GM21515 (cell line): ENCODE results near the gene CDK6.
"Not testable (repeated sequence)": the region's sequence is repeated elsewhere in the genome, so short reads cannot be mapped to it uniquely, and the experiment has no call there.

ENCODE experiments used
- ATAC-seq: cut with Tn5 transposase; IDR thresholded peaks from one replicate; pipeline ENCODE4 v1.9.1; 2021; ENCODE audit not compliant: unreplicated experiment

The CDK6 gene

DNA sequence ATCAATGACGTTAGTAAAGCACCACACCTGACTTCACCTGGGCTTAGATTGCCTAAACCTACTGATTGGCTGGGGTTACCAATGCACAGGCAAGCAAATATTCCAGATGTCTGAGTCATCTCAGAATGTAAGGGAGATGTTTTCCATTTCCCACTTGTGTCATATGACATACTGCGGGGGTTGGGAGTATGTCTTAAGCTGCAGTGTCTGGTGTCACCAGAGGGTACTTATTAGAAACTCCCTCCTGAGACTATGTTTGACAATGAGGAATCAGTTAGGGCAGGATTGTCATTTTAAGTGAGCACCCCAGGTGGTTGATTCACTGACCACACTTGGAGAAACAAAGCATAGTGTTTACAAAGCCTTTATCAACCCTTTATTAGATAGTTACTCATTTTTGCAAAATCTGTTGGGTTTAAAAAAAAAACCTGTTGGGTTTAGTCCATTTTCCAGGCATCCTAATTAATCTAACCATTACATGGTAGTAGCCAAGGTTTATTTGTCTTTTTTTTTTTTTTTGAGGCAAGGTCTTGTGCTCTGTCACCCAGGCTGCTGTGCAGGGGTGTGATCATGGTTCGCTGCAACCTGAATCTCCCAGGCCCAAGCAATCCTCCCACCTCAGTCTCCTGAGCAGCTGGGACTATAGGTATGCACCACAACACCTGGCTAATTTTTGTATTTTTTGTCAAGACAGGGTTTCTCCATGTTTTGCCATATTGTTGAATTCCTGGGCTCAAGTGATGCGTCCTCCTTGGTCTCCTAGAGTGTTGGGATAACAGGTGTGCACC is 72.5 kb downstream of the CDK6 start:
- no peak for ATAC-seq

DNA sequence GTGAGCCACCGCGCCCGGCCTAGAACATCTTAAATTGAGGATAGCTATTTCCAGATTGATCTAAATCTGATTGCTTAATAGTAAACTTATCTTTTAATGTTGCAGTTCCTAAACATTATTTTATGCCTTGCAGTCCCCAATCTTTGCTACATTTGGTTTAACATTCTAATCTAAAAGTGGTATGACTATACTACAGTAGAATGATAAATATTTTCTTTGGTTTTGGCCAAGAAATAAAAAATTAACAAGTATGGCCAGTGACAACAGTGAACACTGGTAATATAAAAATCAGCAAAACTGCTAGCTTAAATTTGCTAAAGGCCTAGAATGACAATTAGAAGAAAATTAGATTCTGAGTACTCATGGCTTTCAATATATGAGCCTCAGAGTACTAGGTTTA is 73.5 kb downstream of the CDK6 start:
- no peak for ATAC-seq

DNA sequence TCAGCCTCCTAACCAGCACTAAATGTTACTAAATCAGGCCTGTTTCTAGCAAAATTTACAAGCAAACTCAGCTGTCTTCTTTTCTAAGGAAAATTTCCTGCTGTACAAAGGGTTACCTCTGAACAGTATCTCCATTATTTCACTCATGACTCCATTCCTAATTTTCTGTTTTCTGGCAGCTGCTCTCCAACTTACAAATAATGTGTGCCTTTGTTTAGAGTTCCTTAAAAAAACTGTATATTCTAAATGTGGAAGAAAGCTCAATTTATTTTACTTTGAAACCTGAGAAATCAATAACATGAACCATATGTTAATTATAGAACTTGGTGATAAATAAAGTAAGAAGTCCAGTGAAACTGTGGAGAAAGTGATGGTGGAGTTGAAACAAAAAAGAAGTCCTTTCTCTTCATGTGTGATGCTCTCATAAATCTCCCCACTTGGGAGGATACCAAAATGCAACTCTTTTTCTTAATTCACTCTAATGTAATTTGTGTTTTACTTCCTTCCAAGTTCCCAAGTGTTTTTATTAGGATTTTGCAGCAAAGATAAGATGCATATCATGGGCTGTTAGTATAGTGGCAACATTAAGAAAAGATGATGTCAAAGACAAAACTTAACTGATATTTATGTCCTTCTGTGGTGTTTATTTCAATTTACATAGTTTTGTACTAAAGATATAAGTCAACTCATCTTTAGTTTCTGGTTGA is 74.8 kb downstream of the CDK6 start:
- no peak for ATAC-seq

DNA sequence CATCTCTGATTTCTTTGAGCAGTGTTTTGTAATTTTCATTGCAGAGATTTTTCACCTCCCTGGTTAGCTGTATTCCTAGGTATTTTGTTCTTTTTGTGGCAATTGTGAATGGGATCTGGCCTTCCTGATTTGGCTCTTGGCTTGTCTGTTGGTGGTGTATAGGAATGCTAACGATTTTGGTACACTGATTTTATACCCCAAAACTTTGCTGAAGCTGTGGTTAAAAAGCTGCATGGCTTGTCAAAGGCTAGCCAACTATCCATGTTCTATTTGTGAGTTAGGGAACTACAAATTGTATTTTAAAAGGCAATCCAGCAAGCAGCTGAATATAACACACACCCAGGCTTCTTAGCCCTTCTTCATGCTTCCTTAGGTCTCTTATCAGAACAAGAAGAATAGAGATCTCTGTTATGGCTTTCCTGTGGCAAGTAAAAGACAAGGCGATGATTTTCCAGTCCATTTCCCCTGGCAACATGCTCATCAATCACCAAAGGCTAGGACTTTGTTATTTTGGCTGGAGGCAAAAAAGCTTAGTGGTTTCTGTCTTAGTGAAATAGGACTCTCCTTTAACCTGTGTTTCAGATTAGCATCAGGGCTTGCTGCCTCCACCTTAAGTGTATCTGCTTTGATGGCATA is 77.5 kb downstream of the CDK6 start:
- ATAC-seq, result no peak

DNA sequence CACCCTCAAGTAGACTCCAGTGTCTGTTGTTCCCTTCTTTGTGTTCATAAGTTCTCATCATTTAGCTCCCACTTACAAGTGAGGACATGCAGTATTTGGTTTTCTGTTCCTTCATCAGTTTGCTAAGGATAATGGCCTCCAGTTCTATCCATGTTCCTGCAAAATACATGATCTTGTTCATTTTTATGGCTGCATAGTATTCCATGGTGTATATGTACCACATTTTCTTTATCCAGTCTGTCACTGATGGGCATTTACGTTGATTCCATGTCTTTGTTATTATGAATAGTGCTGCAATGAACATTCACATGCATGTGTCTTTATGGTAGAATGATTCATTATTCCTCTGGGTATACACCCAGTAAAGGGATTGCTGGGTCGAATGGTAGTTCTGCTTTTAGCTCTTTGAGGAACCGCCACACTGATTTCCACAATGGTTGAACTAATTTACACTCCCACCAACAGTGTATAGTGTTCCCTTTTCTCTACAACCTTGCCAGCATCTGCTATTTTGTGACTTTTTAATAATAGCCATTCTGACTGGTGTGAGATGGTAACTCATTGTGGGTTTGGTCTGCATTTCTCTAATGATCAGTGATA is 79.0 kb downstream of the CDK6 start:
- ATAC-seq, result not testable (repeated sequence)

DNA sequence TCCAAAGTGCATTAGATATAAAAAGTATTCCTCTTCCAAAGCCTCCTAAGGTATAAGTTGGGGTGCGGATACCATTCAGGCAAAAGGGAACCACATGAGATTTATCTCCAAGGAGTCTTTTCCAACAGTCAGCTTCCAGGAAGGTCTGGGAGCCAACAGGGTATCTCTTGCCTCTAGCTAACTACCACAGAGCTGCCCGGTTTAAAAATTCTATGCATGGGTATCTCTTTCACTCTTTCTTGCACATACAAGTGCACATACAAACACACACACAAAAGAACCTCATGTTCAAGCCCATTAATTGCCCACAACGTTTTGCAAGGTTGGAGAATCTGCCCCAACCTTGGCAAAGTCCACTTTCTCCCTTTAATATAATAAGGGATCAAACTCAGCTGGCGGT is 80.7 kb downstream of the CDK6 start:
- ATAC-seq, result no peak

DNA sequence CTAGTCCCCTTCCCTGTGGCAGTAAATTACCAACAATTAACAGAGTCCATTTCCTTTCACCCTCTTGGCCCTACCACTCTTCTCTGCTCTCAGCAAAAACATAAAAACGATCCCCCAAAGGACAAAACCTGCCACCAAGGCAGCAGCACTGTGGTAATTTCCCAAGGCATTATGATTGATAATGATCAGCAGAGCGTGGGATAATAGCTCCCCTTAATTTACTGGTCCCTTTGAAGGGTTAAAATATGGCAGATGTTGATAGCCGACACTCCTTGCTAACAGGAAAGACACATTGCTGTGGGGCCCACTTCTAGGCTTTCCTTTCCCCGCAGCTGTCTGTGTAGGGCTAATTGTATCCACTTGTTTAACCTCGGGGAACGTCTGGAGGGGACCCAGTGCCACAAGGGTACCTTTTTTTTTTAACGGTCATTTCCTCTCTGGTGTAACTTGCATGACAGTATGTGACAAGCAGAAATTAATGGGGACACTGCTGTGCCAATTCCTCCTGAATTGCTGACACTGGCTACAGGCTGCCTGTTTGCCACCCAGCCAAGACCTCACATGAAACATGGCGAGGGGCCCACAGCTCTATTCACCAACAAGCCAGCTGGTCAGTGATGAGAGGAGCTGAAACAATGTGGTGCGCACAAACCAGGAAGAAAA is 81.3 kb downstream of the CDK6 start:
- ATAC-seq, result no peak

DNA sequence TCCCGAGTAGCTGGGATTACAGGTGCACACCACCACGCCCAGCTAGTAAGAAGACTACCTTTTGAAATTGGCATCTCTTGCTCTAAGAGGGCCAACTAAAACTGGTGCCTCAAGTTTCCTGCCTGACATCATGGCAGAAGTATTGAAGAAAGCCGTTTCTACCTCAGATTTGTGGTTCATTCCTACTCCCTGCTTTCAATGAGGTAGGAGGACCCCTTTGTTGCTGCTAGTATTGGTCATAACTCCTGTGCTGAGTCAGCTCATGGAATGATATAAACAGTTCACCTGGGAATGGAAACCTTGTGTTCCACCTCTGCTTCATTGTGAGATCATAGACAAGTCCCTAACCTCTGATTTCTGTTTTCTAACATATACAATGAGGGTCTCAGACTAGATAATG is 82.8 kb downstream of the CDK6 start:
- ATAC-seq, result no peak

DNA sequence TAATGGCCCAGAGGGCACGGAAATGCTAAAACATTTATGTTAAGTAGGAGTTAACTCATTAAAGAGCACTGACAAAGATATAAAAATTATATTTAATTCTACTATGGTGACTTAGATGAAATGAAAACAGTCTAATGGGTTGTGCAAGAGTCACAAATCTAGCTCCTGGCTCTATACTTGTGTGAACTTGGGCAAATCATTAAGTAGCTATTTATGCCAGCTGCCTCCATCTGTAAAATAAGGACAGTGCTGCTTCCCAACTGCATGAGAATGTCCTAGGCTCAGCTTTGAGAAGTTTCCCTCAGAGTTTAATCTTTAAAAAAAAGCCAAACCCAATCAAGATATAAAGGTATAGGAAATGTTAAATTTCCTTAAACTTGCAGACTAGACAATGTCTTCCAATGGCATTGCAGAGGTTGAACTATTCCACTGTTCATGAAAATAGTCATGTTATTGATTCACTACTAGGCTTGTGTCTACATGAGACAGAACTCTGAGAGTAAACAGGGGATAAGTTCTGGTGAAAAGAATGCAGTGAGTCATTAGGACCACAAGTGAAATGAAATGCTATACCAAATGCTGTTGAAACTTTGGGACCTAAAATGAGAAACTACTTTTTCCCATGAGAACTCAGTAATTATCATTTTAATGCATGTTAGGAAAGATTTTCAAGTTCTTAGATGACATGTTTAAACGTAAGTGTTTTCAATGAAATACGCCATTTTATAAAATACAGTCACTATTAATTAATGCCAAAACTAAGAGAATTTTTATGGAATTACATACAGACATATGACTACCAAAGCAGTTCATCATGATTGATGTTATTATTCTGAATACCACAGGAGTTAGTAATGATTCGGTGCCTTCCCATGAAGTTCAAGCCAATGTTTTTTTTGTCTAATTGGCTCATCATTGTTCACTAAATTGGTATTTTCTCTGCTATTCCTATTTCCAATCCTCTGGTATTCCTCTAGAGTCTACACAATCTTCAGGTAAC is 84.2 kb downstream of the CDK6 start:
- no peak for ATAC-seq

DNA sequence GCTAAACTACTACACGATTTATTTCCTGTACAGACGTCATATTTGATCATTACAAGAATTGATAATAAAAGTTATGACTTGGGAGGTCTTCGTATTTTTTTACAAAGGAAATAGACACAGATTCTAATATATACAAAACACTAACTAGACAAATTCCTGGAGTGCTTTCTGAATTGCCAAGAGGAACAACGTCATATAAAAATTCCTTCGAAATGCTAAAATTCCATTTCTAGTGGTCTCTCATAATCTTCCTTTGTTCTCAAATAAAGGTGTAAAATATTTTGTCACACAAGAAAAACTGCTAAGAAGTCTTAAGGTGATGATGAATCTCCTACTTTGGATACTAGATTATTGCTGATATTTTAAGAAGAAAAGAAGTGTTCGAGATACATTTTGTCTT is 85.4 kb downstream of the CDK6 start:
- no peak for ATAC-seq

DNA sequence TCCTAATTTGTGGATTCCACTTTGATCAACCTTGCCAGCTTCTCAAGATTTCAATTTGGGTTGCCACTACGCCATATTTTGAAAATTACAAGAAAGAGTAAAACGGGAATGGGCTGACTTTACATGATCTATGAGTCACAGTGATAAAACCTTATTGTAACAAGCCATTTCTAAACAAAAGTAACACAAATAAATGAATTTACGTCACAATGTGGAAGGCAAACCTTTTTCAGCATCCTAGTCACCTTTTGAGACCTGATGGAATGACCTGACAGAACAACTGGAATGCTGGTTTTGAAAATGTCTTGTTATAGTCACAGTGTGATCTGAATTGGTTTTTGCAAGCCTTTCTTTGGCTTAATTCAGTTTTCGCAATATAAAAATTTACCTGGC is 85.9 kb downstream of the CDK6 start:
- no peak for ATAC-seq

DNA sequence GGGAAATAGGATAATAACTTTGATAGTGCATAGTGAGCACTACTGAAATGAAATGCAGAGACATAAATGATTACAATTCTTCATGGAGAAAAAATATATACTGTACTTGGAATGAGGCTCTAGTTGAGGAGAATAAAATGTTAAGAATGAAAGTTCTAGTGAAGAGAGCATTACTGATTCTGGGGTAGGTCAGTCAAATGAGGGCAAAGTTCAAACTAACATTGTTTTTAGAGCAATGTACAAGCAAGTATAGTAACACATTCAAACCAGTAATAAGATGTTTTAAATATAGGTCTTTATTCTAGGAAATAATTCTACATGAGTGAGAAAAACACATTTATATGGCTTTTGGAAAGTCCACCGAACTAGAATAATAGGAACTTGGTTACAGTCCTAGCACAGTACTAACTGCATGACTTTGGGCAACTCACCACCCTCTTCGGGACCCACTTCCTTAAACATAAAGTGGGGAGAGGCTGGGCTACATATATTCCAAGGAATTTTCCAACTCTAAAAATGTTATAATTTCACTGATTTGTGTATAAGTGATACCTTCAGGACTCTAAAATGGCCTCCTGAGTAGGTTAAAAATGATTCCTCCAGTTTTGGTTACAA is 86.4 kb downstream of the CDK6 start:
- ATAC-seq, result no peak

DNA sequence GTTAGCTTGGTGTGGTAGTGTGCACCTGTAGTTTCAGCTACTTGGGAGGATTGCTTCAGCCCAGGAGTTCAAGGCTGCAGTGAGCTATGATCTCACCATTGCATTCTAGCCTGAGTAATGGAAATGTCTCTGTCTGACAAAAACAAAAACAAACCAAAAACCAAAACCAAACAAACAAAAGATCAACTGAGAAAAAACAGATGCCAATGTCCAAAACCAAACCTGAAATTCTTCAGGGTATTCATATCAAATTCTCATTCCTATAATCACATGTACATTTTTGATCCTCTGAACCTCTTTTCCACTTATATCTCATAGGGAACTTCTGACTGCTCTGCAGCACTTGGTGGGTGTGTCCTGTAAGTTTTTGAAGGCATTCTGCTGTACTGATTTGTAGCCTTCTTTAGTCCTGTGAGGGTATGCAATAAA is 87.0 kb downstream of the CDK6 start:
- no peak for ATAC-seq

DNA sequence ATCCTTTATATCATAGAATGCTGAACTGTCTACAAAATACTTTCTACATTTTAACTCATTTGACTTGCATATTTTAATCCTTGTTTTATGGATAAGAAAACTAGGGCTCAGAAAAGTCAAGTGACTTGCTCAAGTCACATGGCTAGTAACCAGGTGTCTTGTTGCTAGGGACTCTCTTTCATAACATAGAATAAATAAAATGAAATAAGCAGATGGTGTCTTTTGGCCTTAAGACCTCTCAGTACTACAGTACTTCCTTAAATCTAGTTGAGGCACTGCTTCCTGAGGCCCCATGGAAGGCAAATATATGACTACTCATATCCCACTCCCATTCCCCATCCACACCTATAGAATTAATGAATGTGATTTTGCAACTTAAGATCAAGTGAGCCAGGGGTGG is 87.9 kb downstream of the CDK6 start:
- ATAC-seq, result no peak

DNA sequence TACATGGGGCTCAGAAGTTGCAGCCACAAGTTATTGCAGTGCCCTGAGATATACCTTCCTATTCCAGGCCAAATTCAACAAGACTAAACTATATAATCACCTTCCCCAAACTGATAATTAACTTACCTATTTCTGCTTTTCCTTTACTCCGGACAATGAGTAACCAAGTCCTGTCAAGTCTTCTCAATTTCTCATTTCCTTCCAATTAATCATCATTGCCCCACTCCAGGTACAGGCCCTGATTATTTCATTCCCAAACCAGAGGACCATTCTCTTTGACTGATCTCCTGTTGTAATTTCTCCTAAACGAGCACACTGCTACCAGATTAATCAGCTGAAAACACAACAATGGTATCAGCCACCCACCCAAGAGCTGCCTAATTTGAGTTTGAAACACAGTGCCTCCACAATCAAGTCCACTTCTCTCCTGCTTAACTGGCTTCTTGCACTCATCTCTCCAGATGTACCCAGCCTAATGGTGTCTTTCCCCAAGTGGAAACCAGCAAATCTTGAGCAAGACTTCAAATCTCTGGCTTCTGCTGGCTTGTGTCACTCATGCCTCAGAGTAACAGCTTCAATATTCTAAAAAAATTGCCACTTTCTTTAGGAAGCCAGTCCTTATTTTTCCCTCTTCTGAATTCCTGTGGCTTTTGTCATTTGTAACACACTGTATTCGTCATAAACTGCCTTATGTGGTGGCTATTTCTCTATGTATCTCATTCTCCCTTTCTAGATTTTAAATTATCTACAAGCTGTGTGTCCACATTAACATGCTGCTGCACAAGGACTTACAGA is 89.1 kb downstream of the CDK6 start:
- ATAC-seq, result no peak

DNA sequence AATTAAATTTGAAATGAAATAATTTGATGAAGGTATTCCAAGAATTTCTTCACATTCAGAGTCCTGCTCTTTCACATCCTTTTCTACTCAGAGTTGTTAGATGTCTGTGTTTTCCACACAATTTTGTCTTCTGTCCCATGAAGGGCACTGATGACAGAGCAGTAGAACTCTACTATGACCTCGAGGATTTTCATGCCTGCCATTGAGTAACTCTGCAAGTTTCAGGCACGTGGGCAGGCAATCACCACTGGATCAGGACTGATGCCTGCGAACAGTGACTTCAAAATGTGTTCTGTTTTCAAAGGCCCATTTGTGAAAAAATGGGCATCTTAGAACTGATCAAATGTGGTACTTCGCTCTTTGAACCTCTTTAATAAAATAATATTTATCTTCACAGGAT is 91.1 kb downstream of the CDK6 start:
- ATAC-seq, result no peak

DNA sequence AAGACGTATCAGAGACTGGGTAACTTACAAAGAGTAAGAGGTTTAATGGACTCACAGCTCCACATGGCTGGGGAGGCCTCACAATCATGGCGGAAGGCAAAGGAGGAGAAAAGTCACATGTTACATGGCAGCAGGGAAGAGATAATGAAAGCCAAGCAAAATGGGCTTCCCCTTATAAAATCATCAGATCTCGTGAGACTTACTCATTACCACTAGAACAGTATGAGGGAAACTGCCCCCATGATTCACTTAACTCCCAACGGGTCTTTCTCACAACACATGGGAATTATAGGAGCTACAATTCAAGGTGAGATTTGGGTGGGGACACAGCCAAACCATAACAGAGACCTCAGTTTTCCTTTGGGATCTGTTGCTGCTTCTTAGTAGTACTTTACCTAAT is 92.2 kb downstream of the CDK6 start:
- not testable (repeated sequence) for ATAC-seq

DNA sequence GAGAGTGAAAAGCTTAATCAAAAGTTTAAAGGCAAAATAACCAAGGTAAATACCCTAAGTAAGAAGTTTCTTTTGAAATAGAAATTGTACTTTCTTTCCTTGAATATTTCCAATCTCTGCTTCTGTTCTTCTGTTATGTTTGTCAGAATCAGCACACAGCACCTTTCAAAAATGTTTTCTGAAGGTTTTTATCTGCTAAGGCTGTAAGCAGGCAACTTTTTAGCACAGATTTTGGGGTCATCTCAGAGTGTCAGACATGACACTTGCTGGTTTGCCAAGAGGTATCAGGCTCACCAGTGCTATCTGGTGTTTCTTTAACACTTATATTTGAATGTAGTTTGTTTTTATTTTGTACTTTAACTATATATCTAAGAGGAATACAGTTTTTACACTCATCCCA is 94.2 kb downstream of the CDK6 start:
- ATAC-seq, result no peak

DNA sequence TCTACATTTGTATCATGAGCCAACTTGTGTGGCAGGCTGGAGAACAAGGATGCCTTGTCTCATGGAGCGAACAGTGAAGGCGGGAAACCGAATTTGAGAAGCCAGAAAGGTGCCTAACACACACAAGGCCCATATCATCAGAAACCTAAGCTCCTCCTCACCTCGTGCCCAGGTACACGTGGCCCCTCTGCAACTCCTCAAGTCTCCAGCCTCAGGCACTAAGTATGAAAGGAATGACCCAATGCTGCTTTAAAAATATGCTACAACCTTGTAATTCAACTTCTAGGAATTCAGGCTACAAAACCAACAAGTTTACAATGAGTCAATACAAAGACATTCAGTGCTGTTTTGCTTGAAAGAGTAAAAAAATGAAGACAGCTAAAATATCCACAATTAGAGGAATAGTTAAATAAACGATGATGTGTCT is 95.7 kb downstream of the CDK6 start:
- ATAC-seq, result no peak
